ENCODE data around the gene RHPN2. TPM values are rescaled to one million over a fixed set of nuclear protein-coding genes. Genes with fewer than 3 reads are reported as not detected.

The RHPN2 gene
- total and polyA plus RNA-seq, 8 donors, result 5.3 to 10.1 (median 8.8) TPM

DNA sequence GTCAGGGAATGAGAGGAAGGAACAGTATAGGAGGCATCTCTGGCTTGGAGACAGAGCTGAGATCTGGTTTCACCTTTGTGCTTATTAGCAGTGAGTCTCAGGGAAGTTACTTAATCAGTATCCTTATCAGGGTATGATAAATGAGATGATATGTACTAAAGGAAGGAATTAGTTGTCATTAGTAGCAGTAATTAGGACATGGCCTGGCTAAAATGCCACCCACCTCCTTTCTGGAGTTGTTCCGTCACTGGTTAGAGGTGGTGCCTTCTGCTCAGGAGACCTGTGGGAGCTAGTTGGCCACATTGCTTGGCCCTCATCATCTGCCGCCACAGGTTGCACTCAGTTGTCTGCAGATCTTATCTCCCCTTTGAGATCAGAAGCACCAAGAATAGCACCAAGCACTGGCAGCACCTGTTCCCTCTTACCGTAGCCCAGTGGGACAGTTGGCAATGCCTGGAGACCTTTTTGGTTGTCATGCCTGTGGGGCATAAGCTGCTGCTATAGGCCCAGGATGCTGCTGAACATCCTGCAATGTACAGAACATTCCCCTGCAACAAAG, 21.0 kb upstream of the RHPN2 start:
- Histone ChIP-seq H3K27me3 (no peaks in the 10 kb centered on the region), H3K27ac (no peak overlapping the region), H3K36me3 (peaks cover 0 to 33% of the 10 kb centered on the region in 2 donors), H3K4me1 (peaks cover 0 to 11% of the 10 kb centered on the region in 2 donors), H3K4me3 (no peak overlapping the region), H3K9me3 (no peaks in the 10 kb centered on the region)
- TF ChIP-seq, protein P1, sequence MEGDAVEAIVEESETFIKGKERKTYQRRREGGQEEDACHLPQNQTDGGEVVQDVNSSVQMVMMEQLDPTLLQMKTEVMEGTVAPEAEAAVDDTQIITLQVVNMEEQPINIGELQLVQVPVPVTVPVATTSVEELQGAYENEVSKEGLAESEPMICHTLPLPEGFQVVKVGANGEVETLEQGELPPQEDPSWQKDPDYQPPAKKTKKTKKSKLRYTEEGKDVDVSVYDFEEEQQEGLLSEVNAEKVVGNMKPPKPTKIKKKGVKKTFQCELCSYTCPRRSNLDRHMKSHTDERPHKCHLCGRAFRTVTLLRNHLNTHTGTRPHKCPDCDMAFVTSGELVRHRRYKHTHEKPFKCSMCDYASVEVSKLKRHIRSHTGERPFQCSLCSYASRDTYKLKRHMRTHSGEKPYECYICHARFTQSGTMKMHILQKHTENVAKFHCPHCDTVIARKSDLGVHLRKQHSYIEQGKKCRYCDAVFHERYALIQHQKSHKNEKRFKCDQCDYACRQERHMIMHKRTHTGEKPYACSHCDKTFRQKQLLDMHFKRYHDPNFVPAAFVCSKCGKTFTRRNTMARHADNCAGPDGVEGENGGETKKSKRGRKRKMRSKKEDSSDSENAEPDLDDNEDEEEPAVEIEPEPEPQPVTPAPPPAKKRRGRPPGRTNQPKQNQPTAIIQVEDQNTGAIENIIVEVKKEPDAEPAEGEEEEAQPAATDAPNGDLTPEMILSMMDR (IDR thresholded peaks at IDR 0.05), result no peak
- DNase-seq (no peak), ATAC-seq (no peak)
- intact Hi-C loops (cut with DNase I), result no loop called here

DNA sequence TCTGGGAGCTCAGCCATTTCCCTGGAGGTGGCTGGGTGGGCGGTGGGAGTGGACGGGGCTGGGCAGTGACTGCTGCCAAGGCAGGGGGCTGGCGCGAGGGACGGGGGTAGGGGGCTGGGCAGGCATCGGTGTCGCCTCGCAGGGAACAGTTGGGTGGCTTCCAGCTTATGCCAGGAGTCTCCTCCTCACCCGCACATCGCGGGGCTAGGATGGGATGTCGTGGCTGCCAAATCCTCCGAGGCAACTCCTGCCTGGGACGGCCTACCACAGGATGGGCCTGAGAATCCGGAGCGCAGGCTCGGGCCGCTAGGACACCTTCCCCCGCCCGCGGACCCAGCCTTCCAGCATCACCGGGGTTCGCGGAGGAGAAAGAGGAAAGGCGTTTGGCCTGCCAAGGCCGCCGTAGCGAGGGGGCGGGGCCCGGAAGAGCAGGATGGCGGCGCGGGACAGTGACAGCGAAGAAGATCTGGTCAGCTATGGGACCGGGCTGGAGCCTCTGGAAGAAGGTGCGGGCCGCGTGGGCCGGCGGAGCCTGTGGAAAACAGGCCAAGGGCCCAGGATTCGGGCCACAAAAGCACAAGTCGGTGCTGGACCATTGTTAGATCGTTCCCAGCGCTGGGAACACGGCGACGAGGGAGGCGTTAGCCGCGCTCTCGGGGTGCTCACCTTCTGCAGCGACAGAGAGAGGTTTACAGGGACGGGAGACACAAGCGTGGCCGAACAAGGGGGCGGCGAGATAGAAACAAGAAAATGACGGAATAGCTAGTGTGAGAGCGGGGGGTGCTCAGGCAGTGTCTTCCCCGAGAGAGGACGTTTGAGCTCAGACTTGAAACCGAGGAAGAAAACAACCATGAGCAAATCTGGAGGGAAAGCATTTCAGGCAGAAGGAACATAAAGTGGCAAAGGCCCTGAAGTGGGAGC, 16.3 kb upstream of the RHPN2 start, which contains the start of gene GPATCH1:
Gene GPATCH1, plus strand, starts transcription at position 421 of the 921 bp plus-strand sequence. Its CDS starts 13 bp downstream, at position 434.
- H3K27ac ChIP-seq, result peak within 1 kb of the TSS; percentile 62 to 71
- H3K9me3 ChIP-seq, result no peaks in the 10 kb centered on the region
- H3K4me3 ChIP-seq, result peak within 1 kb of the TSS; percentile 68 to 92
- TF ChIP-seq, protein P1 (IDR thresholded peaks at IDR 0.05), result no peak
- intact Hi-C loops (cut with DNase I), result no loop called here
- H3K36me3 ChIP-seq, result no peaks in the 10 kb centered on the region
- ATAC-seq, result peak; percentile 97
- peak; percentile 88 to 98 (median 90) for DNase-seq
- H3K27me3 ChIP-seq, result no peaks in the 10 kb centered on the region
- H3K4me1 ChIP-seq, result peaks cover 0 to 17% of the 10 kb centered on the region in 2 donors

DNA sequence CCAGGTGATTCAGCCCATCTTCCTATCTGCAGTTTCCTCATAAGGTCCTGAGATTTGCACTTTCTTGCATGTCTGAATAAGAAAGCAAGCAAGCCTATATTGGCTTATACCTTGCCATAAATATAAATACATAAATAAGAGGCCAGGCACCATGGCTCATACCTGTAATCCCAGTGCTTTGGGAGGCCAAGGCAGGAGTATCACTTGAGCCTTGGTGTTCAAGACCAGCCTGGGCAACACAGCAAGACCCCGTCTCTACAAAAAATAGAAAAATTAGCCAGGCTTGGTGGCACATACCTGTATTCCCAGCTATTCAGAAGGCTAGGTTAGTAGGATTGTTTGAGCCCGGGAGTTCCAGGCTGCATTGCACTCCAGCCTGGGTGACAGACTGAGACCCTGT, 10.8 kb upstream of the RHPN2 start:
- H3K4me3 ChIP-seq, result no peak overlapping the region
- peaks cover 0 to 7% of the 10 kb centered on the region in 2 donors for H3K4me1 ChIP-seq
- ATAC-seq, result no peak
- no peak for DNase-seq
- TF ChIP-seq, protein P1 (IDR thresholded peaks at IDR 0.05), result no peak
- no peaks in the 10 kb centered on the region for H3K9me3 ChIP-seq
- H3K27me3 ChIP-seq, result no peaks in the 10 kb centered on the region
- no peak overlapping the region for H3K27ac ChIP-seq
- intact Hi-C loops (cut with DNase I), result no loop called here
- no peaks in the 10 kb centered on the region for H3K36me3 ChIP-seq

DNA sequence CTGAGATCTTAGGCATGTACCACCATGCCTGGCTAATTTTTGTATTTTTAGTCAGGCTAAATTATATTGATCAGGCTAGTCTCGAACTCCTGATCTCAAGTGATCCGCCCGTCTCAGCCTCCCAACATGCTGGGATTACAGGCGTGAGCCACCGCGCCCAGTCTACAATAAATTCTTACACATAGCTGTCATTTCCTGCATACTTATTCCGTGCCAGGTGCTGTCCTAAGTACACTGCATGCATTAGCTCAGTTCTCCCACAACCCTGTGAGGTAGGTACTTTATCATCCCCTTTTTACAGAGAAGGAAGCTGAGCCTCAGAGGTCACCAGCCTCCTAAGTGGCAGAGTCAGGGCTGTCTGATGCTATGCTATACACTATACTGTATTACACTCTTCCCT, 7.2 kb upstream of the RHPN2 start:
- Histone ChIP-seq H3K4me3 (no peak overlapping the region), H3K4me1 (no peaks in the 10 kb centered on the region), H3K9me3 (no peaks in the 10 kb centered on the region), H3K27me3 (no peaks in the 10 kb centered on the region), H3K36me3 (no peaks in the 10 kb centered on the region), H3K27ac (no peak overlapping the region)
- ATAC-seq (no peak), DNase-seq (no peak)
- intact Hi-C loops (cut with DNase I), result no loop called here
- TF ChIP-seq, protein P1 (IDR thresholded peaks at IDR 0.05), result no peak

DNA sequence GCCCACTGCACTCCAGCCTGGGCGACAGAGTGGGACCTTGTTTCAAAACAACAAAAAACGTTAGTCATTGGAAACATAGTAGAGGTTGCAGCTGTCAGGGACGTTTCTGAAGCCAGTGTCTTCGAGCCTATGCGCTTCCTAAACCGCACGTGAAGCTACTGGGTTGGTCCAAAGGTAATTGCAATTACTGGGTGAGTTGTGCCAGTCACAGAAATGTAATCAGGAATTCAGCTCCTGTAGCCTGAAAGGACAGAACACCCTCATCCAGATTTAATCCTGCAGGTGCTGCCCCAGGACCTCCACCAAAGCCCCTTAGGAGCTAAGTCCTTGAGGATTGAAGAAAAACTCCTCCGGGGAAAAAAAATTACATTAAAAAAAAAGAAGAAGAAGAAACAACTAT, 2.4 kb upstream of the RHPN2 start:
- intact Hi-C loops (cut with DNase I), result no loop called here
- ATAC-seq (no peak), DNase-seq (no peak)
- Histone ChIP-seq H3K4me1 (peaks cover 2 to 20% of the 10 kb centered on the region in 2 donors), H3K4me3 (no peak overlapping the region), H3K36me3 (no peaks in the 10 kb centered on the region), H3K27me3 (peaks cover 5 to 45% of the 10 kb centered on the region in 2 donors), H3K27ac (no peak overlapping the region), H3K9me3 (no peaks in the 10 kb centered on the region)
- TF ChIP-seq, protein P1 (IDR thresholded peaks at IDR 0.05), result no peak
